Stimulated activated CD8-positive, alpha-beta memory T cell treated with anti-CD3 and anti-CD28 coated beads, Interleukin-7, amount 100 ng/mL, for 1 hour (primary cell): ENCODE measurements around the gene TMEM43.

Source experiments
- DNase-seq, 2 donors: peaks; one replicate each; pipeline ENCODE4 v3.0.0-alpha.2; 2020; ENCODE audit warnings: low read depth in 2 of 2

Gene TMEM43

DNA sequence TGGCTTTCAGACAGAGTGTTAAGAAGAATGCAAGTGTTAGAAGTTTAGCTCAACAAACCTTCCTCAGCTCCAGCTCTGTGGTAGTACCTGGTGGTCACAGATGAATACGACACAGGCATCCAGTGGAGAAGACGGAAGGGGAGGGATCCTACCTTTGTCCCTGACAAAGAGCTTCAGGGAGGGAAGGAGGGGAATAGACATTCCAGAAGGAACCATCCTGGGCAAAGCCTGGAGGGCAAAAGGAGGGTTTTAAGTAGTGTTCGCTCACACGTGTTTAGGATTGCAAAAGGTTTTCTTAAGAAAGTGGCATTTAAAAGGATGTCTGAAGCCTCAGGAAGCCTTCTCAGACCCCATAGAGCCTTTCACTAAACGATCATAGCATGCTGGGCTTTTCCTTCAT is 3.0 kb upstream of the TMEM43 start:
- no peak for DNase-seq

DNA sequence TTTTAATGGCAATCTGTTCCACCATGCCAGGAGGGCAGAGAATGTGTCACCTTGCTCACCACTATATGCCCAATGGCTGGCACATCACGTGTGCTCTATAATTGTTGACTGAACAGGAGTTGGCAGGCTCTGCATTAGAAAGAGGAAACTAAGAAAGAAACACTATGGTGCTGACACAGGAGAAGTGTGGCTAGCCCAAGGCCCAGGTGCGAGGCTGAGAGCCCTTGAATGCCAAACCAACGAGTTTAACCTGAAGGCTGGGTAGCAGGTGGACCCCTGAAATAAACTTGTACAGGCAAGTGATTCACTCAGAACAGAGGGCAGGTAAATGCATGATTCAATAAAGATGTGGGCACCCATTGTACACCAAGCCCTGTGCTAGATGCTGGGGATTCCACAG is 2.6 kb upstream of the TMEM43 start:
- no peak for DNase-seq

DNA sequence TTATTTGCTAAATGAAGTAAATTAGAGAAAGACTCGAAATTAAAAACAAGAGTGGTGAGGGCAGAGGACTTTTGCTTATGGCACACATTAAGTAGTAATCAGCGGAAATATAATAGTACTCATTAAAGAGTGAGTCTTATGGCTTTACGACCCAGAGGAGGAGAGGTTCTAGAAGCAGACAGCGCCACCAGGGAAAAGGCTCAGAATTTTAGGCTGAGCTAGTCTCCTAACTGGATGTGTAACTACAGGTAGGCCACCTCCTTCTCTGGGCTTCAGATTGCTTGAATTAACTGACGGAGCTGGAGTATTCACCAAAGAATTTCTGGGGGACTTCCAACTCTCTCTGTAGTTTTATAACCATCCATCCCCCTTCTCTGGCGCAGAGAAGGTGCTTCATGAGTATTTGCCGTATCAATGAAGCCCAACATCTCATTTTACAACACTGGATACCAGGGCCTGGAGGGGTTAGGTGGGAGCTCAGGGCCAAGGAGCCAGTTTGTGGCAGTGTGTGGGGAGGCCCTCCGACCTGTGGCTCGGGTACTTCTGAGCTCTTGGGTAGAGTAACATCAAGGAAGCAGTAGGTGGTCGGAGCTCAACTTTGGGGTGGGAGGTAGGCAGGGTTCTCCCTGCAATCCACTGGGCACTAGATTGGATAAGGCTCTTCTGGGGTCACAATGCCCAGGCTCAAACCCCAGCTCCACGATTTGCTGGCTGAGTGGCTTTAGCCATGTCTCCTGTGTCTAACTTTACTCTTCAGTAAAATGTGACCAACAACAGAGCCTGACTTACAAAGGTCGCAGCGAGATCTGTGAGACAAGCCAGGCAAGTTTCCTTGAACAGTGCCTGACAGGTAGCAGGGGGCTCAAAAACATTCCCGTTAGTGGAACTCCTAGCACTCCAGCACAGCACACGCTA is 1.3 kb upstream of the TMEM43 start:
- DNase-seq, result no peak

DNA sequence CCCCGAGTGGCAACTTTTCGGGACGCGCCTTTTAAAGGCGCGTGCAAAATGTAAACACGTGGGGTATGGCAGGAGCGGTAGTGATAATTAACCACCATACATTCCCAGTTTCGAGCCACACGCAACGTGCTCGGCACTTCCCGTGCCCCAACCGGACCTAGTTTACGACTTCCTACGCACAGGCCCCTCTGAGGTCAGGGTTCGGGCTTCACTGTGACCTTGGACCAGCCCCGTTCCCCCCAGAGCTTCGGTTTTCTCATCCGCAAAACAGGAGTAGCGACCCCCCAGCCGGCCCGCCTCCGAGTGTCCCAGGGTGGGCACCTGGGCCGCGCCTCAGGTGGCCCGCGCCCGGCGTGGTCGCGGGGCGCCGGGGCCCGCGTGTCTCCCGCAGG is 633 bp upstream of the TMEM43 start:
- DNase-seq, result peak; percentile 26 to 36

DNA sequence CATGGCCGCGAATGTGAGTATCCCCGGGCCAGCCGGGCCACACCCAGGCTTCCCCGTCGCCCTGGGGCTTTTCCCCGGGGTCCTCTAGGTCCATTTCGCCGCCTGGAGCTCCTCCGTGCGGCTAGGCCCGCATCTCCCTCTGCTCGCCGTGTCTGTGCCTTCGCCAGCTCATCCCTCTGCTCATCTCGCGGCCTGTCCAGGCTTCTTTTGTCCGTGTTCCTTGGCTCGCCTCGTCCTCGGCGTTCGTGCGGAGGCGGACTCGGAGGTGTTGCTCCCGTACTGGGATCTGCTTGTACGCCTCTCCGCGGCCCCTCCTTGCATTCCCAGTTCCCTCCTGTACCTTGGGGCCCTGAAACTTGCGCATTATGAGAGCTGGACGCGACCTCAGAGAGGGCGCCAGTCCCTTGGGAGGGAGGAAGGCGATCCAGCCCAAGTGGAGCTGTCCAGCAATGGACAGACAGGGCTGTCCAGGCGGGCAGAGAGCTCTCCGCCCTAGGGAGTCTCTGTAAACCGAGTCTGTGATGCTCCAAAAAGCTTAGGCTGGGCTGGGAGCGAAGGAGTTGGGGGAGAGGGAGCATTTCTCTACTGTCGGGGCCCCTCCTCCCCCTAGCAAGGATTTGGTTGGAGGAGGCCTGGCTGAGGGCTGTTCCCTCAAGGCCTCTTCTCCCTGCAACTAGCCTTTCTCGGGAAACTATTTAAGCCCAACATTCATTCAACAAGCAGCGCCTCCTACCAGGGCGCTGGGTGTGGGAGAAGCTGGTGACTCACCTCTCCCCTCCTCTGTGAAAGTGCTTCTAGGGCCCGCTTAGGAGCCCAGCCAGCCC is 553 bp downstream of the TMEM43 start:
- DNase-seq, result peak; percentile 29 to 35

DNA sequence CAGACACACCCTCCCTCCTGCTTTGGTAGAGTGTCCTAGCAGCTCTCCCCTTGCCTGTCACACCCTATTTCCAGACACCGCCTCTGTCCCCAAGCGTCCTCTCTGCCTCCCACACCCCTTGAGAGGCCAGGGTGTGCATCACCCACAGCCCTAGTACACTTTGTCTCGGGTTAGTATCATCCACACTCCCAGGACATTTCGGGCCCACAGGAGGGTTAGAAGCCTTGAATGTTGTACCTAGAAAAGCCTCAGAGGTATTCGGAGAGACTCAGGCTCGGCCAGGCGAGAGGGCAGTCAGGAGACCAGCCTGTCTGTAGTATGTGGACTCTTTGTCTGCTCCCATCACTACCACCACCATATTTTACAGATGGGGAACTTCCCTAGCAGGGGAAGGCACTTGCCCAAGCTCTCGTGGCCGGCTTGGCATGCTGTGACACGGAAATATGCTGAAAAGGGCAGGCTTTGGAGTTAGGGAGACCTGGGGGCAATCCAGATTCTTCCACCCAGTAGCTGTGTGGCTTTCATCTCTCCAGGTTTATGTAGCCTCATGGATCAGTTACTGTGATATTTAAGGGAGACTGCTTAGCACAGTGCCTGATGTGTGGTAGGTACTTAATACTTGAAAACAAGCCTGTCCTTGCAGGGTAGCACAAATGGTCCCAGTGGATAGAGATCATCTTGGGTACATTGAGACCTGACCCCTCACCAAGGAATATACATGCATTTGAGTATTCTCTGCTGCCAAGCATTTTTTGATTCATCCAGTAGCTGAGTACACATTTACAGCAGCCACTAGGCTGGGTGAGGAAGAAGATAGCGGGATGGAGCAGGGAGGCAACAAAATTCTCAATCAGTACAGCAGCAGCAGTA is 1.4 kb downstream of the TMEM43 start:
- DNase-seq, result no peak

DNA sequence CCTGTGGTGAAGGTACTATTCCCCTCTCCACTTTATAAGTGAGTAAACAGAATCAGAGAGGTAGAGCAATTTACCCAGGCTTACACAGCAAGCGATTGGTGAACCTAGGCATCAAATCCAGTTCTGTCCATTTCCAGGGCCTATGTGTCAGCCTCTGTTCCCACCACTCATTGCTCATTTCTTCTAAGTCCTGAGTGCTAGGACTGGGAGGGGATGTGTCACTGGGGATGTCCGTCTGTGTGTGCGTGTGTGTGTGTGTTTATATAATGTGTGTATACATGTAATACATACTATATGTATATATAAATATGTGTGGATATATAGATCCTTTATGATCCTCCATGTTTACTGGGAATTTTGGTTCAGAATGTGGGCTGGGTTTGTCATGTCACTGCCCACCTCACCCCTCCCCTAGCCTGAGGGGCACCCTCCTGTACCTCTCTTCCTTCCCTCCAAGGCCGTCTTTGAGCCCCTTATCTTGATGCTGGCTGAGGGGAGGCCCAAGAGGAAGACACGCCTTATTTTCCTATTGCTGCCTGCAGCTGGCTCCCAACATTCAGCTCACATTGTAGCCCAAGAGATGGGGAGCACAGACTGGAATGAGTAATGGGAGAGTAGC is 2.1 kb downstream of the TMEM43 start:
- DNase-seq, result no peak

DNA sequence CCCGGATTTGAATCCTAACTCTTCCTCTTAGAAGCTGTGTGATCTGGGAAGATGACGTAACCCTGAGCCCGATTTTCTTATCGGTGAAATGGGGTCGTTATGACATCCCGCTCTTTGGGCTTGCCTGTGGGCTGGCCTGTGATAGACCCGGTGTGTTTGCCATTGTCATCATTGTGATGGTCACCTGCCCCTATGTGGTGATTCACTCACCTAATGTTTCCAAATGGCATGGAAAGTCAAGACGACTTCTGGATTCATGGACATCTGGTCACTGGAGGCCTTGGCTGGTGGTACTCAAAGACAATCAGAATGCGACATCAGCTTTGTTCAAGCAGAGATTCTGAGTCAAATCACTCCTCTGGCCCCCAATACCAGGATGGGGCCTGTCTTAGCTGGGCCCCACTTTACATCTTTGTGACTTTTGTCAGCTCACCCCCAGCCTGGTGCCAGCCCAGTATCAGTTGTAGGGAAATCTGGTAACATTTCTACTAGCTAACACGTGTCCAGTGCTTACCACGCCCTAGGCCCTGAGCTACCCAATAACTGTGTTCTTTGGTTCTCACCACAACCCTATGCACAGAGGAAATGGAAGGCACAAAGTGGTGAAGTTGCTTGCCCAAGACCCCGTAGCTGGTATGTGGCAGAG is 2.8 kb downstream of the TMEM43 start:
- no peak for DNase-seq

DNA sequence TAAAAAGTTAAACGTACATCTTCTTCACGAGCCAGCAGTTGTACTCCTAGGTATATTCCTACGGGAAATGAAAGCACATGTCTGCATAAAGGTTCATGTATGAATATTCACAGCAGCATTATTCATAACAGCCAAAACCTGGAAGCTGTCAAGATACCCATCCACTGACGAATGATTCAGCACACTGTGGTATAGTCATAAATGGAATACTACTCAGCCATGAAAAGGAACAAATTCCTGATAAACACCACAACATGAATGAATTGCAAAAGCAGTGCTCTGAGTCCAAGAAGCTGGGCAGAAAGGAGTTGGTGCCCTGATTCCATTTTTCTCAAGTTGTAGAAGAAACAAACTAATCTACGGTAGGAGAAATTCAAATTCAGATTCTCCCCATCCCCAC is 3.9 kb downstream of the TMEM43 start:
- DNase-seq, result no peak

DNA sequence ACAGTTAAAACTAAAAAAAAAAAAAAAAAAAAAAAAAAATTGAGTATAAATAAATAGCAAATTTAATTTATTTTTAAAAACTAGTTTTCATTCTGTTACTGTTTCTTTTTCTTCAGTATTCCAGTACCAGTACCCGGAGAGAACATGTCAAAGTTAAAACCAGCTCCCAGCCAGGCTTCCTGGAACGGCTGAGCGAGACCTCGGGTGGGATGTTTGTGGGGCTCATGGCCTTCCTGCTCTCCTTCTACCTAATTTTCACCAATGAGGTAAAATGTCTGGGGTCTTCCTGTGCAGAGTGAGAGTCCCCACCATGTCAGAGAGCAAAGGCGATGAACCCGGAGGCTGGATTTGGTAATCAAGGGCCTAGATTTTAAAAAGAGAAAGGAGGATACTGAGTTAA is 4.4 kb downstream of the TMEM43 start:
- DNase-seq, result no peak

DNA sequence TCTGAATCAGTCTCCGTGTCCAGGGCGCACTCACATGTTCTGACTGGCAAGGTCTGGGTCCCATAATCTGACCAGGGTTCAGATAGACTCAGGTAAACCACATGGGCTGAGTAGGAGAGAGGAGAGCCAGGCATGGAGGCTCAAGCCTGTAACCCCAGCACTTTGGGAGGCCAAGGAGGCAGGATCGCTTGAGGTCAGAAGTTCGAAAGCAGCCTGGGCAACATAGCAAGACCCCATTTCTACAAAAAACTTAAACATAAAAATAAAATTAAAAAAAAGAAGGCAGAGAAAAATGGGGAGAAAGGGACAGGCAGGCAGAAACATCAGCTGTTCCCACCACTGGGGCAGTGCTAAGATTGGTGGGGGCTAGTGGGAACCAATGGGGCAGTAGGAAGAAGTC is 5.4 kb downstream of the TMEM43 start:
- no peak for DNase-seq

DNA sequence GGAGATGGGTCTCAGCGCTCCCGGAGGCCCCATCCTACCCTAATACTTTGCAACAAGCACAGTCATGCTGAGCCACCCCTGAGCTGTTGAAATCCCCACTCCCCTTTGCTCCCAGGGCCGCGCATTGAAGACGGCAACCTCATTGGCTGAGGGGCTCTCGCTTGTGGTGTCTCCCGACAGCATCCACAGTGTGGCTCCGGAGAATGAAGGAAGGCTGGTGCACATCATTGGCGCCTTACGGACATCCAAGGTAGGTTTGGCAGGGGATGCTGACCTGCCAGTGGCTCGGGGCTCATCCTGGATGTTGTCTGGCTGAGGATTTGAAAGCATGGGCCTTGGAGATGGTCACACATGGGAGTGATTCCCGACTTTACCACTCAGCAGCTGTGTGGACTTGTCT is 5.9 kb downstream of the TMEM43 start:
- DNase-seq, result no peak

DNA sequence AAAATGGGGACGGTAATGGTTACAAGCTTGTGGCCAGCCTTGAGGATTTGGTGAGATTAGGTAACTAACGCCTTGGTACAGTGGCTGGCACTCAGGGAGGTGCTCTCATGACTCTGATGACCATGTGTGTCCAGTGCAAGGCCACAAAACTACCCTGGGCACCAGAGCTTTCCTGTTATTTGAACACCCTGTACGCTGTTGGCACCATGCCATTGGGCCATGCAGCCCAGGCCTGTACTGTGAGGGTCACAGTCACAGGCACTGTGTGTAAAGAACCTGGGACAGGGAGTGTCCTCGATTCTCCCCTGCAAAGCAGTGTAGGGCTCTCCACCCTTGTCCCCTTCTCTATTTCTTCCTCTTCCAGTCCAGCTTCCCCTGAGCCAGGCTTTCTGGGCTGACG is 6.3 kb downstream of the TMEM43 start:
- DNase-seq, result no peak

DNA sequence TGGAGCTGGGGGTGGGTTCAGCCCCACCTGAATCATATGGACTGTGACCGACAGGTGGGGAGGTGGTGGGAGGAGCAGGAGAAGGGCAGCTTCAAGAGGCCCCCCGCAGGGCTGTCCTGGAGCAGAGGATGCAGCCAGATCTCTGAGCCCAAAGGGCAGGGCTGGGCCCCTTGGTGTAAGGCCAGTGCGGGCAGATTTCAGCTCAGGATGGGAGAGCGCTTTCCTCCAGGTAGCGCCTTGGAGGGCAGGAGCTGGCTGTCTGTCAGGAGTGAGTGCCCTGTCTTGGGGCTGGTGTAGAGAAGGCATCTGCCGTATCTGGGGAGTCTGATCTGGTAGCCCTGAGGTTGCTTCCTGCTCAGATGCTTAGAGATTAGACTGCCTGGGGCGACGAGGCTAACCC is 7.3 kb downstream of the TMEM43 start:
- no peak for DNase-seq

DNA sequence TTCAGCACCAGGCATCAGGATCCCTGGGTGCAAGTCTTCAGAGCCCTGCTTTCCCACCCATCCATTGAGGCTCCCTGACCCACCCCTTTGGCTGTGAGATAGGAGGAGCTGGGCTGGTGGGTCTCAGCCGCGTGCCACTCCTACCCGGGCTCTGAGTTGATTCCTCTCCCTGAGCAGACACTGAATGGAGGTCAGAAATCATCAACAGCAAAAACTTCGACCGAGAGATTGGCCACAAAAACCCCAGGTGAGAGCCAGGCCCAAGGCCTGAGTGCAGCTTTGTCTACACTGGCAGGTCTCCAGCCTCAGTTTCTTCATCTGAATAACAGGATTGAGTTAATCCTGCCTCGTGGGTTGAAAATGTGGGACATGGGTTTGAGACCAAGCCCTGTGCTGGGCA is 7.8 kb downstream of the TMEM43 start:
- DNase-seq, result no peak

DNA sequence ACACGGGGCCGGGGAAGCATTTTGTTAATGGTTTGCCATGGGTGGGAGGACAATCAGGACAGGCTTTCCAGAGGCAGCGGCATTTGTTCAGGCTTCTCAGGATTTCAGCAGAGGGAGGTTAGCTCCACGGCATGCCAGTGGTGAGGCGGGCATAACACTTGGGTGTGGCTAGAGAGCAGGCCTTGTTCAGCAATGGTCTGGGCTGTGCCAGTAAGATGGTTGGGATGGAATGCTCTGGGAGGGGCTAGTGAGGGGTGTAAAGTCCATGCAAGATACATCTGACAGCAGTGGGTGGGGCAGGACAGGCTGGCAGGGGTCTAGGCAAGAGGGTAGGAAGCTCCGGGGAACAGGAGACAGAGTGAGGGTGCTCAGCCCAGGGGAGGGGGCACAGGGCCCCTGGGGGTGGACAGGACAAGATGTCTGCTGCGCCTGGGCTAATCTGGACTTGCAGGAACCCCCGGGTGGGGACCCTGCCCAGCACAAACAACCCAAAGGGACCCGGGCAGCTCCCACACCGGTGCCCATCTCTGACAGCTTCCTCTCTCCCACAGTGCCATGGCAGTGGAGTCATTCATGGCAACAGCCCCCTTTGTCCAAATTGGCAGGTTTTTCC is 8.4 kb downstream of the TMEM43 start:
- no peak for DNase-seq

DNA sequence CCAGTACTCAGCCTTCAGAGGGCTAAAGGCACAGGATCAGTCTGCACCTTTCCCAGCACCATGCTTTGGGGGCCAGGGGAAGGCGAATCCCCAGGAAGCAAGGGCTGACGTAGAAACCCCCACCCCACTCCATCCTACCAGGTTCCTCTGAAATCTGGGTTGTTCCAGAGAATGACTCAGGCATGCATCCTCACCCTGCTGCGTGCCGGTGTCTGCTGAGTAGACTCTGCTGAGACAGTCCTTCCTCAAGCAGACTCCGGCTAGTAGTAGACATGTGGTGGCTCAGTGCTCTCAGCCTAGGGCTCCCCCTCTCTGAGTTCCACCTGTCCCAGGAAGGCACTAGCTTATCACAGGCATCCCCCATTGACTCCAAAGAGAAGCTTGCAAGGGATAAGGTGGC is 9.0 kb downstream of the TMEM43 start:
- DNase-seq, result no peak

DNA sequence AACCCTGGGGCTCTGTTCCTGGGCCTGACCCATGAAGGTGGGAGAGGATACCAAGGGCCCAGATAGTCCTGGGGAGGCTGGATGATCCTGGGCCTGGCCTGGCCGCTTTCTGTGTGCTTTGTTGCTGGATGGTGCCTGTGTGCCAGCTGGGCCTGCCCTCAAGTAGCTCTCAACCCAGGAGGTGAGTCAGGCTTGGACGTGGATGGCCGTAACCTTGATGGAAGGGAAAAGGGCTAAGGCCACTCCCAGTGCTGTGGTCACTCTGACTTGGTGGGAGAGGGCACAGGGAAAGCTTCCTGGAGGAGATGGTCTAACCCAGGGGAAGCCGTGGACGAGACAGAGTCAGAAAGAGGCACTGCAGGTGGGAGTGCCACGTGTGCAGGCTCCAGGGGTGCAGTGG is 9.4 kb downstream of the TMEM43 start:
- no peak for DNase-seq

DNA sequence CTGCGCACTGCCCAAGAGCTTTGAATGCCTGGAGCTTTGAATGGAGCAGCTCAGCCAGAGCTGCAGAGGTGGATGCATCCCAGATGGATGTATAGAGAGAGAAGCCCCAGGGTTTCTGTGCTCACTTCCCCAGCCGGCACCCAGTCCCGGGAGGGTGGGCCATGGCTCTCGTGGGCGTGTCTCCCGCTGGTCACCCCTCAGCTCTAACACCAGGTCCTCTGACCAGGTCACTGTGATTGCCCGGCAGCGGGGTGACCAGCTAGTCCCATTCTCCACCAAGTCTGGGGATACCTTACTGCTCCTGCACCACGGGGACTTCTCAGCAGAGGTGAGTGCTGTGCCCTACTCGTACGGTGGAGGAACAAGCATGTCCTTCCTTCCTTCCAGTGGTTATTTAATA is 10.7 kb downstream of the TMEM43 start:
- DNase-seq, result no peak

DNA sequence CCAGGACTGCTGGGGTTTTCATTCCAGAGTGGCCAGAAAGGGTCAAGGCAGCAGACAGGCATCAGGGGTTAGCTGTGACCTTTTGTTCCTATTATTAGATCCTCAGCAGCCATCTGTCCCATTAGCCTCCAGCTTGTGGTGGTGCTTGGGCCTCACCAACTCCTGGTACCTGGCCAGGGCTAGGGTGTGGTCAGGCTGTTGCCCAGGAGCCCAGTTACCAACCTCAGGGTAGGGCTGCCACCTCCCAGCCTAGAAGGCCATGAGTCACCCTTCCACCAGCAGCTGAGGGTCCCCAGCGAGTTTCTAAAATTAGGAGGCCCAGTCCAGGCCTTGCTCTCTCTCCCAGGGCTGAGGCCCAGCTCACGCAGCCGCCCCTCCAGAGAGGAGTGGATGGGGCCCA is 12.2 kb downstream of the TMEM43 start:
- DNase-seq, result no peak

DNA sequence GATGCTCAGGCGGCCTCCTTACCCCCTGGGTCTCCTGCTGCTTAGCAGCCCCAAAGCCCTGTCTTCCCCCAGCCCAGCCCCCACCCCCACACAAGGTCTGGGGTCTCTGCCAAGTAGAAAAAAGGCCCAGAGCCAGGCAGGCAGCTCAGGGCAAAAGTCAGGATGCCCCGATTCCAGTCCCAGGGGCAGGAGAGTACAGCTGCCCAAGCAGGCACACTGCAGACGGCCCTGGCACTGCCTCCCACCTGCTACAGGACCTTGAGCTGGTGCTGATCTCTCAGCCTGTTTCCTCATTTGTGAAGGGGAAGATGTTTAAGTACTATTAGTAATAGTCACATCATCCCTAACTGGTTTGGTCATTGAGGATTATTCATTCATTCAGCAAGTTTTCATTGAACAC is 12.6 kb downstream of the TMEM43 start:
- no peak for DNase-seq
